ENCODE measurements around the gene KIFC1. TPM values are rescaled to one million over a fixed set of nuclear protein-coding genes. Genes with fewer than 3 reads are reported as not detected.

The KIFC1 gene
- total and polyA plus RNA-seq, 9 of the 15 experiments (the other 6 are each of a cell fraction or from before 2014, with no cell fraction given), result 1.3 to 95.2 (median 76.9) TPM

GRCh38 chr6:33344701-33345697 lies 46.6 kb upstream of the KIFC1 start (continued):
- TF ChIP-seq MED1 (CRISPR knock-in tag; IDR thresholded peaks at IDR 0.05; ENCODE audit: borderline replicate concordance), result no peak
- TF ChIP-seq RBBP5 (IDR thresholded peaks at IDR 0.05; ENCODE audit: borderline replicate concordance, insufficient read depth, low read length, poor library complexity, severe bottlenecking), result no peak
- TF ChIP-seq, protein P1, sequence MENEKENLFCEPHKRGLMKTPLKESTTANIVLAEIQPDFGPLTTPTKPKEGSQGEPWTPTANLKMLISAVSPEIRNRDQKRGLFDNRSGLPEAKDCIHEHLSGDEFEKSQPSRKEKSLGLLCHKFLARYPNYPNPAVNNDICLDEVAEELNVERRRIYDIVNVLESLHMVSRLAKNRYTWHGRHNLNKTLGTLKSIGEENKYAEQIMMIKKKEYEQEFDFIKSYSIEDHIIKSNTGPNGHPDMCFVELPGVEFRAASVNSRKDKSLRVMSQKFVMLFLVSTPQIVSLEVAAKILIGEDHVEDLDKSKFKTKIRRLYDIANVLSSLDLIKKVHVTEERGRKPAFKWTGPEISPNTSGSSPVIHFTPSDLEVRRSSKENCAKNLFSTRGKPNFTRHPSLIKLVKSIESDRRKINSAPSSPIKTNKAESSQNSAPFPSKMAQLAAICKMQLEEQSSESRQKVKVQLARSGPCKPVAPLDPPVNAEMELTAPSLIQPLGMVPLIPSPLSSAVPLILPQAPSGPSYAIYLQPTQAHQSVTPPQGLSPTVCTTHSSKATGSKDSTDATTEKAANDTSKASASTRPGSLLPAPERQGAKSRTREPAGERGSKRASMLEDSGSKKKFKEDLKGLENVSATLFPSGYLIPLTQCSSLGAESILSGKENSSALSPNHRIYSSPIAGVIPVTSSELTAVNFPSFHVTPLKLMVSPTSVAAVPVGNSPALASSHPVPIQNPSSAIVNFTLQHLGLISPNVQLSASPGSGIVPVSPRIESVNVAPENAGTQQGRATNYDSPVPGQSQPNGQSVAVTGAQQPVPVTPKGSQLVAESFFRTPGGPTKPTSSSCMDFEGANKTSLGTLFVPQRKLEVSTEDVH (IDR thresholded peaks at IDR 0.05; ENCODE audit: low read depth, partially characterized antibody), result peak; percentile 47
- no peak for TF ChIP-seq MAFF (IDR thresholded peaks at IDR 0.05; ENCODE audit: low read length)
- no peak for TF ChIP-seq HMG20A (CRISPR knock-in tag; conservative IDR thresholded peaks at IDR 0.05)
- peak; percentile 57; the same call in 1 of the 2 replicates for TF ChIP-seq SNIP1 (IDR thresholded peaks at IDR 0.05; ENCODE audit: low read depth)
- 0 out of 2 replicates have a peak, but pooled peaks have one; percentile 35 for TF ChIP-seq FOXM1 (IDR thresholded peaks at IDR 0.05; ENCODE audit: low read depth)
- TF ChIP-seq FOXM1 (CRISPR knock-in tag; IDR thresholded peaks at IDR 0.05; ENCODE audit: low read depth), result no peak
- no peak for TF ChIP-seq RBM22 (IDR thresholded peaks at IDR 0.05; ENCODE audit: low read depth, low read length, poor library complexity, severe bottlenecking)
- TF ChIP-seq ZNF354B (CRISPR knock-in tag; IDR thresholded peaks at IDR 0.05), result no peak
- TF ChIP-seq ZKSCAN8 (CRISPR knock-in tag; IDR thresholded peaks at IDR 0.05), result no peak
- no peak for TF ChIP-seq POLR2B (IDR thresholded peaks at IDR 0.05; ENCODE audit: low read depth, partially characterized antibody)
- no peak for TF ChIP-seq SP2 (IDR thresholded peaks at IDR 0.05; ENCODE audit: extremely low read depth, low read depth, low read length, poor library complexity, severe bottlenecking)
- peak; percentile 72 to 83 for TF ChIP-seq RAD21 (CRISPR knock-in tag; conservative IDR thresholded peaks at IDR 0.05 in 1 of 2, IDR thresholded peaks at IDR 0.05 in 1 of 2)
- TF ChIP-seq, protein P2, sequence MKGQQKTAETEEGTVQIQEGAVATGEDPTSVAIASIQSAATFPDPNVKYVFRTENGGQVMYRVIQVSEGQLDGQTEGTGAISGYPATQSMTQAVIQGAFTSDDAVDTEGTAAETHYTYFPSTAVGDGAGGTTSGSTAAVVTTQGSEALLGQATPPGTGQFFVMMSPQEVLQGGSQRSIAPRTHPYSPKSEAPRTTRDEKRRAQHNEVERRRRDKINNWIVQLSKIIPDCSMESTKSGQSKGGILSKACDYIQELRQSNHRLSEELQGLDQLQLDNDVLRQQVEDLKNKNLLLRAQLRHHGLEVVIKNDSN (CRISPR knock-in tag; IDR thresholded peaks at IDR 0.05), result 0 out of 2 replicates have a peak, but pooled peaks have one; percentile 37
- peak; percentile 62 for TF ChIP-seq KLF16 (IDR thresholded peaks at IDR 0.05)
- TF ChIP-seq SPI1 (IDR thresholded peaks at IDR 0.05; ENCODE audit: borderline replicate concordance, low read depth, low read length), result no peak
- TF ChIP-seq, protein P3, sequence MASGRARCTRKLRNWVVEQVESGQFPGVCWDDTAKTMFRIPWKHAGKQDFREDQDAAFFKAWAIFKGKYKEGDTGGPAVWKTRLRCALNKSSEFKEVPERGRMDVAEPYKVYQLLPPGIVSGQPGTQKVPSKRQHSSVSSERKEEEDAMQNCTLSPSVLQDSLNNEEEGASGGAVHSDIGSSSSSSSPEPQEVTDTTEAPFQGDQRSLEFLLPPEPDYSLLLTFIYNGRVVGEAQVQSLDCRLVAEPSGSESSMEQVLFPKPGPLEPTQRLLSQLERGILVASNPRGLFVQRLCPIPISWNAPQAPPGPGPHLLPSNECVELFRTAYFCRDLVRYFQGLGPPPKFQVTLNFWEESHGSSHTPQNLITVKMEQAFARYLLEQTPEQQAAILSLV (tag; IDR thresholded peaks at IDR 0.05), result no peak
- TF ChIP-seq SNRNP70 (optimal IDR thresholded peaks at IDR 0.05; ENCODE audit: low read depth, low read length), result no peak
- no peak for TF ChIP-seq ZNF253 (CRISPR knock-in tag; conservative IDR thresholded peaks at IDR 0.05)
